ENCODE results near the gene YPEL1.

YPEL1 gene

DNA sequence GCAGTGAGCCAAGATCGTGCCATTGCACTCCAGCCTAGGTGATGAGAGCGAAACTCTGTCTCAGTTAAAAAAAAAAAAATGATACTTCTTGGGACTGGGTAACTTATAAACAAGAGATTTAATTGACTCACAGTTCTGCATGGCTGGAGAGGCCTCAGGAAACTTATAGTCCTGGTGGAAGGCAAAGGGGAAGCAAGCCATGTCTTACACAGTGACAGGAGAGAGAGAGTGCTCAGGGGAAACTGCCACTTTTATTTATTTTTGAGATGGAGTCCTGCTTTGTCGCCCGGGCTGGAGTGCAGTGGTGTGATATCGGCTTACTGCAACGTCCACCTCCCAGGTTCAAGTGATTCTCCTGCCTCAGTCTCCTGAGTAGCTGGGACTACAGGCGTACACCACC, 85.3 kb downstream of the YPEL1 start:
- Histone ChIP-seq H3K27ac (peak overlapping the region in 7 of 11 experiments; percentile 83 to 93 (median 88); a peak in 10 of 22 replicates), H3K4me1 (peaks cover 39 to 60% (median 49%) of the 10 kb centered on the region in 10 experiments), H3K4me3 (peak overlapping the region in 6 of 10 experiments; percentile 77 to 85 (median 82); a peak in 7 of 20 replicates), H3K9me3 (replicated peaks in 1 of 11) (no peaks in the 10 kb centered on the region), H3K9ac (peak overlapping the region in 9 of 11 experiments; percentile 79 to 92 (median 89); a peak in 14 of 22 replicates), H4K20me1 (peaks cover 7 to 64% (median 16%) of the 10 kb centered on the region in 11 experiments; a peak in 15 of 22 replicates), H3K4me2 (peak overlapping the region; percentile 88 to 99 (median 98)), H3K27me3 (no peaks in the 10 kb centered on the region), H3K36me3 (peaks cover 23 to 69% (median 53%) of the 10 kb centered on the region in 11 experiments; a peak in 21 of 22 replicates)
- TF ChIP-seq Cebpa-rat (IDR thresholded peaks at IDR 0.05): no peak

All from BLaER1 treated with 17β-estradiol and CSF1 and Interleukin-3, amounts not matched to agents 10 nM and 100 nM (cell line).